ENCODE results near the gene TMEM256. TPM values are rescaled to one million over a fixed set of nuclear protein-coding genes. Genes with fewer than 3 reads are reported as not detected.

The TMEM256 gene
- total RNA-seq, 4 donors from 2014 or later: 88.3 to 121 (median 103) TPM

DNA sequence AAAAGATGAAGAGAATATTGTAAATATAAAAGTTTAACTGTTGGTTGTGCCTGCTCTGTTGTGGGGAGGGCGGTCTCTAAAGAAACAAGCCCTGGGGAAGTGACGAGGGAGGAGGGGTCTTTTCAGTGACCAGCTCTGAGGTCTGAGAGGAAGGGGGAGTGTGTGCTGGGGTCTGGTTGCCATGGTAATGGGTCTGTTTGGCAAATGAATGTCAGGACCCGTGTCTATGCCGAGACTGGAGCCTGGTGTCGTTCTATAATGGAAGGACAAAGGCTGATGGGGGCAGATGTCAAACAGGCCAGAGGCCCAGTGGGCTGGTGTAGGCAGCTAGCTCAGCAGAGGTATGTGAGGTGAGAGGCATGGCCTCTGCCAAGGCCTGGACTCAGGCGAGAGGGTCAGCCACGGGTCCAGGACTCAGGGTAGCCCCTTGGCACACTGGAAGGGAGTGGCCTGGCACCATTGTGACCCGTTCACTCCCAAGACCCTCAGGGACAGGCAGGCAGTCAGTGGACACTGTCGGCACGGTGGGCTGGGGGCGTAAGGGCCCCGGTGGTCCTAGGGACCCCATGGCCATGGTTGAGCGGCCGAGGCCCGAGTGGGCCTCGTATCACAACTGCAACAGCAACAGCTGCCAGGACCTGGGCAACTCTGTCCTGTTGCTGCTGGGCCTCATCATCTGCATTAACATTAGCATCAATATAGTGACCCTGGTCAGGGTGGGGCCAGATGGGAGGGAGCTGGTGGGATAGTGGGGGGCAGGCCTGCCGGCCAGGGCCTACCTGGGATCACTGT is 16.1 kb upstream of the TMEM256 start, which contains the start of gene SPEM1:
TSS of gene SPEM1 (plus strand) at position 506 of the 792 bp plus-strand sequence. CDS start at position 567, 61 bp downstream.
- H3K27me3 ChIP-seq: no peaks in the 10 kb centered on the region
- no peak within 1 kb of the TSS for H3K4me3 ChIP-seq
- H3K9me3 ChIP-seq: no peaks in the 10 kb centered on the region
- WGBS, 2 donors: 53 to 63% methylated on average over 12 to 15 of the region's 17 CpGs
- DNase-seq (ENCODE audit: low spot score in 2 of 2): no peak
- TF ChIP-seq, protein P1, sequence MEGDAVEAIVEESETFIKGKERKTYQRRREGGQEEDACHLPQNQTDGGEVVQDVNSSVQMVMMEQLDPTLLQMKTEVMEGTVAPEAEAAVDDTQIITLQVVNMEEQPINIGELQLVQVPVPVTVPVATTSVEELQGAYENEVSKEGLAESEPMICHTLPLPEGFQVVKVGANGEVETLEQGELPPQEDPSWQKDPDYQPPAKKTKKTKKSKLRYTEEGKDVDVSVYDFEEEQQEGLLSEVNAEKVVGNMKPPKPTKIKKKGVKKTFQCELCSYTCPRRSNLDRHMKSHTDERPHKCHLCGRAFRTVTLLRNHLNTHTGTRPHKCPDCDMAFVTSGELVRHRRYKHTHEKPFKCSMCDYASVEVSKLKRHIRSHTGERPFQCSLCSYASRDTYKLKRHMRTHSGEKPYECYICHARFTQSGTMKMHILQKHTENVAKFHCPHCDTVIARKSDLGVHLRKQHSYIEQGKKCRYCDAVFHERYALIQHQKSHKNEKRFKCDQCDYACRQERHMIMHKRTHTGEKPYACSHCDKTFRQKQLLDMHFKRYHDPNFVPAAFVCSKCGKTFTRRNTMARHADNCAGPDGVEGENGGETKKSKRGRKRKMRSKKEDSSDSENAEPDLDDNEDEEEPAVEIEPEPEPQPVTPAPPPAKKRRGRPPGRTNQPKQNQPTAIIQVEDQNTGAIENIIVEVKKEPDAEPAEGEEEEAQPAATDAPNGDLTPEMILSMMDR (IDR thresholded peaks at IDR 0.05): no peak
- TF ChIP-seq POLR2A (IDR thresholded peaks at IDR 0.05) (no peak), EP300 (IDR thresholded peaks at IDR 0.05) (no peak)
- H3K36me3 ChIP-seq: peaks cover 0 to 35% (median 0%) of the 10 kb centered on the region in 3 donors
- no peak within 1 kb of the TSS for H3K27ac ChIP-seq
- no peaks in the 10 kb centered on the region for H3K4me1 ChIP-seq

DNA sequence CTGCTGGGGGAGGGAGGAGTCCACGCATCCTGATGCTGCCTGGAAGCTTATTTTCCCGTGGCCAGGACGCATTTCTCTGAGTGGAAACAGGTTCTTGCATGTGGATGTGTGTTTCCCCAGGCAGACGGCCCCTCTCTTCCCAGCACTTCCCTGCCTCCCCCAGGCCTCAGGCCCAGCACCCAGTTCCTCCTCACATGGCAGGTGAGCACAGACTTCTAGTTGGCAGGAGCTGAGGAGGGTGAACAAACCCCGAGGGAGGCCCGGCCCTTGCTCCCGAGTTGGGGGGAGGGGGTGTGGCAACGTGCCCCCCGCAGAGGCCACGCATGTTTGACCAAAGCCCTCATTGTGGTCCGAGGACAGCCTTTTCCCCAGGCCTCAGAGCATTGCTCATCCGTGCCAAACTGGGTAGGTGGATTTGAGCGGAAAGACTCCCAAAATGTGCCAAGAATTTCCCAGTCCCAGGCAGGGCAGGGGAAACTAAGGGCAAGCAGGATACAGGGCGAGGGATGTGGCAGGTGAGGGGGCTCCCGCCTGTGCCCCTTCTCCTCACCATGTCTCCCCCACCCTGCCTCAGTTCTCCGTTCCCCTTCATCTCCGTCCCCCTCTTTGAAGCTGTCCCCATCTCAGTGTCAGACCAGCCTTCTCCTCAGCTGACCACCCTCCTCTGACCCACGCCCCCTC is 14.7 kb upstream of the TMEM256 start:
- TF ChIP-seq POLR2A (IDR thresholded peaks at IDR 0.05) (no peak), EP300 (IDR thresholded peaks at IDR 0.05) (no peak)
- TF ChIP-seq, protein P1 (IDR thresholded peaks at IDR 0.05): no peak
- Histone ChIP-seq H3K27ac (no peak overlapping the region), H3K4me3 (no peak overlapping the region), H3K27me3 (no peaks in the 10 kb centered on the region), H3K36me3 (peaks cover 0 to 48% (median 0%) of the 10 kb centered on the region in 3 donors), H3K9me3 (no peaks in the 10 kb centered on the region), H3K4me1 (peaks cover 0 to 2% (median 0%) of the 10 kb centered on the region in 4 donors)
- 61 to 63% methylated on average over 14 to 18 of the region's 18 CpGs for WGBS, 2 donors
- no peak for DNase-seq (ENCODE audit: low spot score in 2 of 2)

DNA sequence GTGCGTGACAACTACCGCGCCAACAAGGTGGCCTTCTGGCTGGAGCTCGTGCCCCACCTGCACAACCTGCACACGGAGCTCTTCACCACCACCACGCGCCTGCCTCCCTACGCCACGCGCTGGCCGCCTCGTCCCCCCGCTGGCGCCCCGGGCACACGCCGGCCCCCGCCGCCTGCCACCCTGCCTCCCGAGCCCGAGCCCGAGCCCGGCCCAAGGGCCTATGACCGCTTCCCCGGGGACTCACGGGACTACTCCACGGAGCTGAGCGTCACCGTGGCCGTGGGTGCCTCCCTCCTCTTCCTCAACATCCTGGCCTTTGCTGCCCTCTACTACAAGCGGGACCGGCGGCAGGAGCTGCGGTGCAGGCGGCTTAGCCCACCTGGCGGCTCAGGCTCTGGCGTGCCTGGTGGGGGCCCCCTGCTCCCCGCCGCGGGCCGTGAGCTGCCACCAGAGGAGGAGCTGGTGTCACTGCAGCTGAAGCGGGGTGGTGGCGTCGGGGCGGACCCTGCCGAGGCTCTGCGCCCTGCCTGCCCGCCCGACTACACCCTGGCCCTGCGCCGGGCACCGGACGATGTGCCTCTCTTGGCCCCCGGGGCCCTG is 13.3 kb upstream of the TMEM256 start:
- 91 to 92% methylated on average over 45 to 50 of the region's 54 CpGs for WGBS, 2 donors
- H3K36me3 ChIP-seq: peaks cover 0 to 48% (median 0%) of the 10 kb centered on the region in 3 donors
- no peak overlapping the region for H3K27ac ChIP-seq

DNA sequence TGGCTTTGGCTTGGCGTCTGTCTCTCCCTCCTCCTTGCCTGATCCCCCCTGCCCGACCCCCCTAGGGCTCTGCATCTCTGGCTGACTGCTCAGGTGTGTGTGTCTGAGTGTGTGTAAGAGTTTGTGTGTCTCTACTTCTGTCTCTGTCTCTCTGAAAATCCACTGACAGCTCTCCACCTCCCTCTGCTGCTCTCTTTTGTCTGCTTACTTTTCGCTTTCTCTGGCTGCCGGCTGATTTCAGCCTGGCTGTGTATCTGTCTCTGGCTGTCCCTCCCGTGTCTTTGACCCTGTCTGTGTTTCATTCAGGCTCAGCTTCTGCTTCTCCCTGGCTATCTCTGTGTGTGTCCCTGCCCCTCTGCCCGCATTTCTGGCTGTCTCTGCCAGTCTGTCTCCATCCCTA is 12.4 kb upstream of the TMEM256 start:
- H3K27me3 ChIP-seq: no peaks in the 10 kb centered on the region
- TF ChIP-seq POLR2A (IDR thresholded peaks at IDR 0.05): no peak
- TF ChIP-seq, protein P1 (IDR thresholded peaks at IDR 0.05): no peak
- TF ChIP-seq EP300 (IDR thresholded peaks at IDR 0.05): no peak
- no peak for DNase-seq (ENCODE audit: low spot score in 2 of 2)
- WGBS, 2 donors: 68 to 81% methylated on average over 6 of the region's 6 CpGs
- H3K4me1 ChIP-seq: peaks cover 0 to 10% (median 0%) of the 10 kb centered on the region in 4 donors
- H3K4me3 ChIP-seq: no peak overlapping the region
- peak overlapping the region in 1 of 4 donors; percentile 6 for H3K27ac ChIP-seq
- H3K36me3 ChIP-seq: peaks cover 0 to 51% (median 0%) of the 10 kb centered on the region in 3 donors
- no peaks in the 10 kb centered on the region for H3K9me3 ChIP-seq

More for the DNA sequence above, 13.3 kb upstream of the TMEM256 start:
- no peaks in the 10 kb centered on the region for H3K9me3 ChIP-seq
- DNase-seq (ENCODE audit: low spot score in 2 of 2): no peak
- no peaks in the 10 kb centered on the region for H3K27me3 ChIP-seq
- H3K4me3 ChIP-seq: no peak overlapping the region
- H3K4me1 ChIP-seq: peaks cover 0 to 10% (median 0%) of the 10 kb centered on the region in 4 donors
- TF ChIP-seq POLR2A (IDR thresholded peaks at IDR 0.05) (no peak), EP300 (IDR thresholded peaks at IDR 0.05) (no peak)
- TF ChIP-seq, protein P1 (IDR thresholded peaks at IDR 0.05): no peak

Measured in tibial nerve (tissue), 4 donors.